DOHH2 (cell line): ENCODE results near the gene NRM.

ENCODE experiments used
- H3F3A ChIP-seq: fragments of 200-600 bp; sonication (generic), shearing (Covaris generic); 2 replicates; pipeline ENCODE4 v1.6.0; 2016; ENCODE audit warnings: antibody characterized with exemption, mild to moderate bottlenecking; ENCODE audit not compliant: control insufficient read depth, insufficient read depth
- H3K27ac ChIP-seq: fragments of 200-600 bp; sonication (generic); 2 replicates; pipeline ENCODE4 v1.5.1; 2014; ENCODE audit warnings: low read depth, mild to moderate bottlenecking, low read length, moderate library complexity
- H3K27me3 ChIP-seq: fragments of 200-600 bp; sonication (generic); 2 replicates; pipeline ENCODE4 v1.6.1; 2014; ENCODE audit warnings: mild to moderate bottlenecking, low read length, mixed read lengths; ENCODE audit not compliant: control insufficient read depth
- H3K36me3 ChIP-seq: fragments of 200-600 bp; sonication (generic); 2 replicates; pipeline ENCODE4 v1.6.1; 2014; ENCODE audit warnings: mild to moderate bottlenecking, low read length, moderate library complexity, mixed read lengths; ENCODE audit not compliant: control insufficient read depth
- H3K4me1 ChIP-seq: fragments of 200-600 bp; sonication (generic); 2 replicates; pipeline ENCODE4 v1.6.1; 2014; ENCODE audit warnings: mild to moderate bottlenecking, low read length, mixed read lengths; ENCODE audit not compliant: control insufficient read depth
- H3K4me2 ChIP-seq: fragments of 200-600 bp; sonication (generic); 2 replicates; pipeline ENCODE4 v1.6.0; 2014; ENCODE audit warnings: mild to moderate bottlenecking, low read length, moderate library complexity
- H3K4me3 ChIP-seq: fragments of 200-600 bp; sonication (generic); 2 replicates; pipeline ENCODE4 v1.5.1; 2014; ENCODE audit warnings: mild to moderate bottlenecking, low read length, mixed read lengths
- H3K79me2 ChIP-seq: fragments of 200-600 bp; sonication (generic); 2 replicates; pipeline ENCODE4 v1.6.1; 2014; ENCODE audit warnings: mild to moderate bottlenecking, low read length, mixed read lengths; ENCODE audit not compliant: control insufficient read depth
- H3K9me2 ChIP-seq: fragments of 200-600 bp; sonication (generic); replicated peaks from 2 replicates; pipeline ENCODE4 v1.6.1; 2014; ENCODE audit warnings: mild to moderate bottlenecking, low read length, mixed read lengths; ENCODE audit not compliant: control insufficient read depth
- H3K9me3 ChIP-seq: fragments of 200-600 bp; sonication (generic); 2 replicates; pipeline ENCODE4 v1.6.1; 2014; ENCODE audit warnings: antibody characterized with exemption, low read length, mixed read lengths; ENCODE audit not compliant: control insufficient read depth, insufficient read depth
- H4K20me1 ChIP-seq: fragments of 200-600 bp; sonication (generic); 2 replicates; pipeline ENCODE4 v1.6.0; 2014; ENCODE audit warnings: low read depth, mild to moderate bottlenecking, antibody characterized with exemption, low read length, moderate library complexity; ENCODE audit not compliant: control insufficient read depth, insufficient read depth
- CTCF ChIP-seq: fragments of 200-600 bp; sonication (generic); IDR thresholded peaks from one replicate; pipeline ENCODE4 v1.5.1; 2014; ENCODE audit warnings: antibody characterized with exemption, mild to moderate bottlenecking, low read depth, low read length; ENCODE audit not compliant: poor library complexity, severe bottlenecking
- EZH2phosphoT487 ChIP-seq: fragments of 200-600 bp; sonication (generic); IDR thresholded peaks from 2 replicates; pipeline ENCODE4 v1.6.1; 2017; ENCODE audit warnings: borderline replicate concordance, mild to moderate bottlenecking, antibody characterized with exemption, low read length, moderate library complexity, mixed read lengths

Gene NRM

GRCh38 chr6:30646450-30647241, 44.1 kb downstream of the NRM start, which contains the start of gene C6orf136:
Gene C6orf136 (plus strand): TSS chr6:30647133. CDS start chr6:30647232, 99 bp downstream.
- no peaks in the 10 kb centered on the region for H3K9me2 ChIP-seq
- H4K20me1 ChIP-seq: no peaks in the 10 kb centered on the region
- peak within 1 kb of the TSS; percentile 74 for H3K27ac ChIP-seq
- no peak for TF ChIP-seq EZH2phosphoT487
- no peak for TF ChIP-seq CTCF
- peak within 1 kb of the TSS; percentile 70 for H3K4me2 ChIP-seq
- no peaks in the 10 kb centered on the region for H3K9me3 ChIP-seq
- peaks cover 30% of the 10 kb centered on the region for H3K36me3 ChIP-seq
- no peaks in the 10 kb centered on the region for H3K27me3 ChIP-seq
- H3K4me1 ChIP-seq: peaks cover 15% of the 10 kb centered on the region
- no peaks in the 10 kb centered on the region for H3F3A ChIP-seq
- peak within 1 kb of the TSS; percentile 91 for H3K4me3 ChIP-seq
- H3K79me2 ChIP-seq: peaks cover 37% of the 10 kb centered on the region

GRCh38 chr6:30645989-30646388, 44.8 kb downstream of the NRM start:
- Histone ChIP-seq H3K4me2 (peak overlapping the region; percentile 70), H3K27me3 (no peaks in the 10 kb centered on the region), H3K4me1 (peaks cover 15% of the 10 kb centered on the region), H3K9me2 (no peaks in the 10 kb centered on the region), H4K20me1 (no peaks in the 10 kb centered on the region), H3K9me3 (no peaks in the 10 kb centered on the region), H3K36me3 (peaks cover 28% of the 10 kb centered on the region), H3K27ac (no peak overlapping the region), H3K79me2 (peaks cover 37% of the 10 kb centered on the region), H3F3A (no peaks in the 10 kb centered on the region), H3K4me3 (peak overlapping the region; percentile 63)
- TF ChIP-seq CTCF: no peak
- TF ChIP-seq EZH2phosphoT487: no peak

GRCh38 chr6:30644769-30645168, 46.0 kb downstream of the NRM start:
- Histone ChIP-seq H3K27me3 (no peaks in the 10 kb centered on the region), H3K4me3 (no peak overlapping the region), H3K36me3 (peaks cover 30% of the 10 kb centered on the region), H3K9me2 (no peaks in the 10 kb centered on the region), H3K27ac (no peak overlapping the region), H3K4me1 (peaks cover 15% of the 10 kb centered on the region), H4K20me1 (no peaks in the 10 kb centered on the region), H3K79me2 (peaks cover 36% of the 10 kb centered on the region), H3K9me3 (no peaks in the 10 kb centered on the region), H3K4me2 (no peak overlapping the region), H3F3A (no peaks in the 10 kb centered on the region)
- TF ChIP-seq EZH2phosphoT487 (no peak), CTCF (no peak)
